ENCODE data around the gene LTF. TPM values are rescaled to one million over a fixed set of nuclear protein-coding genes. Genes with fewer than 3 reads are reported as not detected.

Gene LTF
- total RNA-seq, 3 donors from 2014 or later = 1.2 to 1.4 (median 1.2) TPM

DNA sequence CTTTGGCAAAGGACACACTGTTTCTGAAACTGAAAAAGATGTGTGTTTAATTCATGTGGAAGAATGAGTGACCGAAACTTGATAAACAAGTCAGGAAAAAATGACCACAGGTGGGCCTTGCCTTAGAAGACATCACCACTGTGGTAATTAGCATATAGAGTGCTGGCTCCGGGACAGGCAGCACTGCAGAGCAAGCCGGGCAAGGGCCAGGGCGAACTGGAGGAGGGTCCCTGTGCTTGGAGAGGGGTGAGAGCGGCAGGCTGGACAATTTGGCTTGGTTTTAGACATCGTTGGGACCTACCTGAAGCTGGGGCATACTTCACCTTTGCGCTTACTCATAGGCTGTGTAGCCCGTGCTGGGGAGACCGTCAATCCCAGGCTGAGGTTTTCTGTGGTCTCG, 41.2 kb upstream of the LTF start:
- Histone ChIP-seq H3K9me3 (no peaks in the 10 kb centered on the region), H3K4me1 (ENCODE audit: low read depth) (no peaks in the 10 kb centered on the region), H3K4me3 (no peak overlapping the region), H3K36me3 (ENCODE audit: low read depth) (no peaks in the 10 kb centered on the region)
- TF ChIP-seq, protein P1, sequence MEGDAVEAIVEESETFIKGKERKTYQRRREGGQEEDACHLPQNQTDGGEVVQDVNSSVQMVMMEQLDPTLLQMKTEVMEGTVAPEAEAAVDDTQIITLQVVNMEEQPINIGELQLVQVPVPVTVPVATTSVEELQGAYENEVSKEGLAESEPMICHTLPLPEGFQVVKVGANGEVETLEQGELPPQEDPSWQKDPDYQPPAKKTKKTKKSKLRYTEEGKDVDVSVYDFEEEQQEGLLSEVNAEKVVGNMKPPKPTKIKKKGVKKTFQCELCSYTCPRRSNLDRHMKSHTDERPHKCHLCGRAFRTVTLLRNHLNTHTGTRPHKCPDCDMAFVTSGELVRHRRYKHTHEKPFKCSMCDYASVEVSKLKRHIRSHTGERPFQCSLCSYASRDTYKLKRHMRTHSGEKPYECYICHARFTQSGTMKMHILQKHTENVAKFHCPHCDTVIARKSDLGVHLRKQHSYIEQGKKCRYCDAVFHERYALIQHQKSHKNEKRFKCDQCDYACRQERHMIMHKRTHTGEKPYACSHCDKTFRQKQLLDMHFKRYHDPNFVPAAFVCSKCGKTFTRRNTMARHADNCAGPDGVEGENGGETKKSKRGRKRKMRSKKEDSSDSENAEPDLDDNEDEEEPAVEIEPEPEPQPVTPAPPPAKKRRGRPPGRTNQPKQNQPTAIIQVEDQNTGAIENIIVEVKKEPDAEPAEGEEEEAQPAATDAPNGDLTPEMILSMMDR (IDR thresholded peaks at IDR 0.05) = no peak
- intact Hi-C loops (cut with DNase I, micrococcal nuclease) = no loop called here
- ATAC-seq = no peak
- no peak for DNase-seq

DNA sequence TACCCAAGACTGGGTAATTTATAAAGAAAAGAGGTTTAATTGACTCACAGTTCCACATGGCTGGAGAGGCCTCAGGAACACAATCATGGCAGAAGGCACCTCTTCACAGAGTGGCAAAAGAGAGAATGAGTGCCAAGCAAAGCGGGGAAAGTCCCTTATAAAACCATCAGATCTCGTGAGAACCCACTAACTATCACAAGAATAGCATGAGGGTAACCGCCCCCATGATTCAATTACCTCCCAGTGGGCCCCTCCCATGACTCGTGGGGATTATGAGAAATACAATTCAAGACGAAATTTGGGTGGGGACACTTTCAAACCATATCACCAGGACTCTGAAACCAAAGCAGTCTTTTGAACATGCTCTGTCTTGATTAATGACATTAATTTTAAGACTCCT, 40.1 kb upstream of the LTF start:
- no peak for DNase-seq
- intact Hi-C loops (cut with DNase I, micrococcal nuclease) = no loop called here
- Histone ChIP-seq H3K36me3 (ENCODE audit: low read depth) (no peaks in the 10 kb centered on the region), H3K9me3 (no peaks in the 10 kb centered on the region), H3K4me3 (no peak overlapping the region), H3K4me1 (ENCODE audit: low read depth) (no peaks in the 10 kb centered on the region)
- ATAC-seq = no peak
- TF ChIP-seq, protein P1 (IDR thresholded peaks at IDR 0.05) = no peak

DNA sequence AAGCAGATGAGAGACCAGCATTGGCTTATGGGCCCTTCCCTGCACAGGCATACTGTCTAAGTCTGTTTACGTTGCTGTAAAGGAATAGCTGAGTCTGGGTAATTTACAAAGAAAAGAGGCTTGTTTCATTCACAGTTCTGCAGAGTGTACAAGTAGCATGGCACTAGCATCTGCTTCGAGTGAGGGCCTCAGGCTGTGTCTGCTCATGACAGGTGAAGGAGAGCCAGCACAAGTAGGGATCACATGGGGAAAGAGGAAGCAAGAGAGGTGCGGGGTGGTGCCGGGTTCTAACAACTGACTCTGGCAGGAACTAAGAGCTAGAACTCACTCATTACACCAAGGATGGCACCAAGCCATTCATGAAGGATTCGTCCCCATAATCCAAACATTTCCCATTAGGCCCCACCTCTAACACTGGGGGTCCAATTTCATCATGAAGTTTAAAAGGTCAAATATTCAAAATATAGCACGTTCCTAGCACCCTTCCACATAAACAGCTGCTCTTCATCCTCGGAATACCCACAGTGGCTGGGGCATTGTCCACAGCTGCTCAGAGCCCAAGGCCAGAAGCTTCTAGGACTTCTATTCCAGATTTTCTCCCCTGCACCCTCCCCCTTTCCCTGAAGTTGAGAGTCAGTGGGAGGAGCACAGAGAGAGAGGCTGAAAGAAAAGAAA, 38.6 kb upstream of the LTF start:
- no peaks in the 10 kb centered on the region for H3K36me3 ChIP-seq (ENCODE audit: low read depth)
- no peak for ATAC-seq
- intact Hi-C loops (cut with DNase I, micrococcal nuclease) = no loop called here
- no peak overlapping the region for H3K4me3 ChIP-seq
- TF ChIP-seq, protein P1 (IDR thresholded peaks at IDR 0.05) = no peak
- no peak for DNase-seq
- no peaks in the 10 kb centered on the region for H3K9me3 ChIP-seq
- H3K4me1 ChIP-seq (ENCODE audit: low read depth) = no peaks in the 10 kb centered on the region

DNA sequence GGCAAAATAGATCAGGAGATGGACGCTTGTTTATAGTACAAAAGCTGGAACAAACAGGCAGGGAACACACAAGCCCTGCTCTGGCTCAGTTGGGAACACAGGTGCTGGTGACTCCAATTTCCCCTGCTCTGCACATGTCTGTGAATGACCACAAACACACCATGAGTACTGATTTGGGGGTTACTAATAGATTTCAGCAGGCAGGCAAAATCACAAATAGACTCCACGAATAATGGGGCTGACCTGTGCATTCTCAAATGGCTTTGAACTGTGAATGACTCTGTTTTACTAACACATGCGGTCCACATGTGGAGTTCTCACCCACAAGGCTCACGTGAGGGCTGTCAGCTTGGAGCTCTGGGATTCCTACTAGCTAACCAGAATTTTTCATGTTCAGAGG, 37.0 kb upstream of the LTF start:
- Histone ChIP-seq H3K4me1 (ENCODE audit: low read depth) (no peaks in the 10 kb centered on the region), H3K4me3 (no peak overlapping the region), H3K36me3 (ENCODE audit: low read depth) (no peaks in the 10 kb centered on the region), H3K9me3 (no peaks in the 10 kb centered on the region)
- DNase-seq = no peak
- TF ChIP-seq, protein P1 (IDR thresholded peaks at IDR 0.05) = no peak
- no peak for ATAC-seq
- intact Hi-C loops (cut with DNase I, micrococcal nuclease) = no loop called here

DNA sequence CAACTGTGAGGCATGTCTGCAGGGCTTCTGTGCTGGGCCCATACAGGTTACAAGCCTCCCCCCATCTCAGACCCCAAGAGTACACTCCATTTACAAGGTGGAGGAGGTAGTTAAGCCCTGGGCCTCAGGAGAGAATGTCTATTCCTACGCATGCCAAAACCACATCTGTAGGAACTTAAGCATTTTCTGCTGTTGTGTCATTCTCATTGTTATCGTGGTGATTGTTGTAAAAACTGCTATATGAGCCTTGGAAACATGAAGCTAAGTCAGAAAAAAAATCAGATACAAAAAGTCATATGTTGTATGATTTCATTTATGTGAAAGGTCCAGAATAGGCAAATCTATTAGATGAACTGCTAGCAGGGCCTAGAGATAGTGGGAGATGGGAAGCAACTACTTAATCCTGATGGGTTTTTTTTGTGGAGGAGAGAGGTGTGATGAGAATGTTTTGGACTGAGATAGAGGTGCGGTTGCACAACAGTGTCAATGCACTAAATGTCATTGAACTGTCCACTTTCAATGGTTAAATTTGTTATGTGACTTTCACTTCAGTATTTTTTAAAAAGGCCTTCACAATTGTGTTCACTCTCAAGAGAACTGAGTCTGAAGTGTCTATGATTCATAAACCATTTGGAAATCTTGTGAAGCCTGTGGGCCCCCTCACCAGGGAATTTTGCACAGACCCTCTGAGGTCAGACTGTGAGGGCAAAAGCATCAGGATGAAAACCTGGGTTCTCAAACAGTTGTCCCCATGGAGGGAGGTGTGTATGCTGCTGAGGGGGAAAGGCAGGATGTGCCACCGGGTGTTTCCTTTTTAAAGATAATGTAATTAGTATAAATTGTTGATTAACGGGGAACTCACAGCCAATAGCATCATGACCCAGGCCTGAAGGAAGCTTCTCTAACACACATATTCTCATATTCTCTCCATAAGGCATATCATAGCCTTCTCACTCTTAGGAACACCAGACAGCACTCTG, 36.2 kb upstream of the LTF start:
- DNase-seq (no peak), ATAC-seq (no peak)
- intact Hi-C loops (cut with DNase I, micrococcal nuclease) = no loop called here
- Histone ChIP-seq H3K9me3 (no peaks in the 10 kb centered on the region), H3K36me3 (ENCODE audit: low read depth) (no peaks in the 10 kb centered on the region), H3K4me1 (ENCODE audit: low read depth) (no peaks in the 10 kb centered on the region), H3K4me3 (no peak overlapping the region)
- TF ChIP-seq, protein P1 (IDR thresholded peaks at IDR 0.05) = no peak

Measured in mucosa of descending colon (tissue), 3 donors.